IMR-90 (cell line): ENCODE data around the gene SH3GL2. TPM values are rescaled to one million over a fixed set of nuclear protein-coding genes. Genes with fewer than 3 reads are reported as not detected.

Source experiments
- ATAC-seq: fragments of 200-7000 bp; cut with Tn5 transposase; 2 replicates; pipeline ENCODE4 v1.9.1; 2020; ENCODE audit warnings: low read depth, mild to moderate bottlenecking, moderate library complexity
- BruUV-seq: library from RNA; stranded (reverse); fragments of 400-500 nt; replicated peaks from 2 replicates; lab custom pipeline; 2021; lab: Mats Ljungman, UMichigan
- CTCF ChIA-PET: fragments of 300-600 bp; formaldehyde crosslinking; extraction: SDS; loops from one replicate; lab custom pipeline; 2021; ENCODE audit warnings: antibody characterized with exemption; lab: Yijun Ruan, JAX
- POLR2A ChIA-PET: fragments of 300-600 bp; sonication (Branson Sonifier 250); formaldehyde crosslinking; loops from one replicate; lab custom pipeline; 2022; ENCODE audit warnings: antibody characterized with exemption; ENCODE audit not compliant: unreplicated experiment; lab: Charles Lee
- DNase-seq: peaks from one replicate; pipeline ENCODE4 v3.0.0; 2013
- H2AFZ ChIP-seq: replicated peaks from 2 replicates; pipeline ENCODE3; 2013; ENCODE audit warnings: low read length, mild to moderate bottlenecking; ENCODE audit not compliant: poor library complexity
- H2AK5ac ChIP-seq: 2 replicates; pipeline ENCODE4 v1.6.1; 2013; ENCODE audit warnings: low read depth, low read length, inconsistent platforms
- H2AK9ac ChIP-seq: replicated peaks from 2 replicates; pipeline ENCODE3; 2013; ENCODE audit warnings: mild to moderate bottlenecking, low read depth, low read length, moderate library complexity; ENCODE audit not compliant: poor library complexity
- H2BK120ac ChIP-seq: 2 replicates; pipeline ENCODE4 v1.6.1; 2013; ENCODE audit warnings: low read depth, low read length, inconsistent platforms
- H2BK15ac ChIP-seq: 3 replicates; pipeline ENCODE4 v1.6.1; 2013; ENCODE audit warnings: low read depth, low read length, inconsistent platforms
- H2BK20ac ChIP-seq: 2 replicates; pipeline ENCODE4 v1.6.1; 2013; ENCODE audit warnings: low read depth, mild to moderate bottlenecking, inconsistent platforms, low read length, moderate library complexity
- H2BK5ac ChIP-seq: 2 replicates; pipeline ENCODE4 v1.6.1; 2013; ENCODE audit warnings: mild to moderate bottlenecking, low read depth, low read length, inconsistent platforms; ENCODE audit not compliant: poor library complexity, severe bottlenecking
- H3K14ac ChIP-seq: replicated peaks from 2 replicates; pipeline ENCODE4 v1.6.1; 2013; ENCODE audit warnings: low read depth, low read length, inconsistent platforms
- H3K18ac ChIP-seq: 2 replicates; pipeline ENCODE4 v1.6.1; 2013; ENCODE audit warnings: low read depth, low read length, control low read depth
- H3K23ac ChIP-seq: 2 replicates; pipeline ENCODE4 v1.6.1; 2013; ENCODE audit warnings: low read depth, low read length, inconsistent platforms
- H3K27ac ChIP-seq: 2 replicates; pipeline ENCODE4 v1.5.1; 2013; ENCODE audit warnings: mild to moderate bottlenecking, control low read depth, low read length; ENCODE audit not compliant: insufficient read depth
- H3K27me3 ChIP-seq: 2 replicates; pipeline ENCODE4 v1.6.1; 2013; ENCODE audit warnings: low read length; ENCODE audit not compliant: control insufficient read depth, insufficient read depth
- H3K36me3 ChIP-seq: 2 replicates; pipeline ENCODE4 v1.6.1; 2013; ENCODE audit warnings: low read length, mixed read lengths; ENCODE audit not compliant: control insufficient read depth, insufficient read depth
- H3K4ac ChIP-seq: 2 replicates; pipeline ENCODE4 v1.6.1; 2013; ENCODE audit warnings: low read depth, low read length, inconsistent platforms
- H3K4me1 ChIP-seq: 2 replicates; pipeline ENCODE4 v1.6.1; 2013; ENCODE audit warnings: low read length, mixed read lengths; ENCODE audit not compliant: control insufficient read depth, insufficient read depth
- H3K4me2 ChIP-seq: 2 replicates; pipeline ENCODE4 v1.6.1; 2013; ENCODE audit warnings: low read depth, mild to moderate bottlenecking, control low read depth, low read length, moderate library complexity
- H3K4me3 ChIP-seq: 2 replicates; pipeline ENCODE4 v1.5.1; 2013; ENCODE audit warnings: low read depth, mild to moderate bottlenecking, control low read depth, low read length, moderate library complexity; ENCODE audit not compliant: insufficient read depth
- H3K56ac ChIP-seq: 2 replicates; pipeline ENCODE4 v1.6.1; 2013; ENCODE audit warnings: low read length, inconsistent platforms; ENCODE audit not compliant: insufficient read depth; ENCODE audit errors: extremely low read depth
- H3K79me1 ChIP-seq, 2 experiments: 2 replicates each; pipeline ENCODE4 v1.6.1; 2013; ENCODE audit warnings: low read length in 2 of 2, inconsistent platforms in 1 of 2, low read depth in 1 of 2
- H3K9ac ChIP-seq: 2 replicates; pipeline ENCODE4 v1.6.1; 2013; ENCODE audit warnings: low read depth, low read length, control low read depth
- H3K9me1 ChIP-seq: 2 replicates; pipeline ENCODE4 v1.6.1; 2013; ENCODE audit warnings: low read length, inconsistent platforms; ENCODE audit not compliant: insufficient read depth
- H3K9me3 ChIP-seq: 2 replicates; pipeline ENCODE4 v1.6.1; 2013; ENCODE audit warnings: low read length; ENCODE audit not compliant: control insufficient read depth, insufficient read depth
- H4K20me1 ChIP-seq: 2 replicates; pipeline ENCODE4 v1.6.1; 2013; ENCODE audit warnings: low read length, inconsistent platforms; ENCODE audit not compliant: insufficient read depth
- H4K5ac ChIP-seq: 2 replicates; pipeline ENCODE4 v1.6.1; 2013; ENCODE audit warnings: mild to moderate bottlenecking, low read depth, low read length, control low read depth
- H4K8ac ChIP-seq, 2 experiments: 2 replicates each; pipeline ENCODE4 v1.6.1; 2013; ENCODE audit warnings: low read depth in 2 of 2, low read length in 2 of 2, control low read depth in 1 of 2, inconsistent platforms in 1 of 2
- H4K91ac ChIP-seq: 2 replicates; pipeline ENCODE4 v1.6.1; 2013; ENCODE audit warnings: low read depth, low read length, inconsistent platforms; ENCODE audit not compliant: insufficient read depth
- CHD1 ChIP-seq: IDR thresholded peaks from 2 replicates; pipeline ENCODE4 v1.6.1; 2012; ENCODE audit warnings: low read depth, low read length, improper control_type of control experiment
- CTCF ChIP-seq: conservative IDR thresholded peaks from 2 replicates; pipeline ENCODE4 v1.5.1; 2012; ENCODE audit warnings: mild to moderate bottlenecking, low read depth, low read length, improper control_type of control experiment
- ELK1 ChIP-seq: fragments of 150-350 bp; IDR thresholded peaks from 2 replicates; pipeline ENCODE4 v1.6.1; 2016; ENCODE audit warnings: low read depth, mild to moderate bottlenecking, low read length, moderate library complexity, borderline replicate concordance
- FOS ChIP-seq: fragments of 150-350 bp; IDR thresholded peaks from 2 replicates; pipeline ENCODE4 v1.6.1; 2016; ENCODE audit warnings: low read depth, low read length
- MAFK ChIP-seq: IDR thresholded peaks from 2 replicates; pipeline ENCODE4 v1.6.1; 2012; ENCODE audit warnings: low read depth, low read length, improper control_type of control experiment
- MAZ ChIP-seq: IDR thresholded peaks from 2 replicates; pipeline ENCODE4 v1.6.1; 2012; ENCODE audit warnings: low read depth, mild to moderate bottlenecking, low read length, improper control_type of control experiment, moderate library complexity, borderline replicate concordance
- MXI1 ChIP-seq: IDR thresholded peaks from 2 replicates; pipeline ENCODE4 v1.6.1; 2012; ENCODE audit warnings: low read depth, mild to moderate bottlenecking, low read length, moderate library complexity, borderline replicate concordance
- NFE2L2 ChIP-seq: fragments of 150-350 bp; IDR thresholded peaks from 2 replicates; pipeline ENCODE4 v1.6.1; 2016; ENCODE audit warnings: low read depth, mild to moderate bottlenecking, low read length
- RAD21 ChIP-seq: IDR thresholded peaks from 2 replicates; pipeline ENCODE4 v1.6.1; 2012; ENCODE audit warnings: low read length, improper control_type of control experiment
- RCOR1 ChIP-seq: IDR thresholded peaks from 2 replicates; pipeline ENCODE4 v1.6.1; 2012; ENCODE audit warnings: mild to moderate bottlenecking, low read length, improper control_type of control experiment; ENCODE audit not compliant: insufficient replicate concordance
- RFX5 ChIP-seq: IDR thresholded peaks from 2 replicates; pipeline ENCODE4 v1.8.0; 2012; ENCODE audit warnings: low read depth, mild to moderate bottlenecking, low read length, moderate library complexity
- SMC3 ChIP-seq: fragments of 150-350 bp; IDR thresholded peaks from 2 replicates; pipeline ENCODE4 v1.6.1; 2016; ENCODE audit warnings: low read depth, mild to moderate bottlenecking, antibody characterized with exemption, low read length, moderate library complexity
- USF2 ChIP-seq: fragments of 150-350 bp; IDR thresholded peaks from 2 replicates; pipeline ENCODE4 v1.6.1; 2017; ENCODE audit warnings: mild to moderate bottlenecking, antibody characterized with exemption, low read length, low read depth
- WGBS, 2 experiments: methylation state at CpG; one replicate each; pipeline versions ENCODE4 v1.1.5 to v1.1.7; 2013; ENCODE audit warnings: missing lambda C conversion rate in 2 of 2; ENCODE audit not compliant: insufficient read length in 1 of 2; ENCODE audit errors: extremely low coverage in 2 of 2; 5-methylcytosine and 5-hydroxymethylcytosine counted together
- dilution Hi-C: fragments of 300-500 bp; cut with HindIII; formaldehyde crosslinking; loops from one replicate; pipeline ENCODE4 v1.14.3; 2018; ENCODE audit warnings: low sequenced_read_pairs; ENCODE audit not compliant: unreplicated experiment
- in situ Hi-C: fragments of 300-500 bp; cut with MboI; formaldehyde crosslinking; loops from 3 replicates; pipeline ENCODE4 v1.14.3; 2019; ENCODE audit warnings: low sequenced_read_pairs, inconsistent platforms, mixed read lengths
- intact Hi-C: fragments of 100-400 bp; cut with micrococcal nuclease; formaldehyde crosslinking; loops from 2 replicates; pipeline ENCODE4 v1.10.0; 2022
- polyA plus RNA-seq, 3 experiments: library from polyadenylated mRNA; depleted of rRNA; stranded (reverse); fragments of >200 nt; gene quantifications; 2 replicates each; pipeline ENCODE4 v1.2.3, GENCODE V29; 2012; ENCODE audit warnings: low replicate concordance in 1 of 3
- total RNA-seq: library from RNA; depleted of rRNA; stranded (reverse); fragments of >200 nt; gene quantifications from 2 replicates; pipeline ENCODE4 v1.2.3, GENCODE V29; 2012

Gene SH3GL2
- total and polyA plus RNA-seq, 2 of the 4 experiments (the other 2 are of a cell fraction) = under 0.01 to 0.05 TPM

- no peak overlapping the region for H2BK5ac ChIP-seq
- peak; percentile 12 for DNase-seq
- H3K18ac ChIP-seq = no peak overlapping the region
- H3K27me3 ChIP-seq = no peaks in the 10 kb centered on the region
- dilution Hi-C loops = no loop called here
- TF ChIP-seq RAD21 (no peak), USF2 (no peak), CTCF (no peak), MAZ (no peak), ELK1 (no peak), RCOR1 (no peak), NFE2L2 (no peak), SMC3 (no peak), CHD1 (no peak), RFX5 (no peak), MXI1 (no peak), MAFK (no peak), FOS (no peak)
- no peaks in the 10 kb centered on the region for H4K20me1 ChIP-seq
- H4K8ac ChIP-seq = no peak overlapping the region
- intact Hi-C loops = no loop called here
- H3K56ac ChIP-seq = no peak overlapping the region
- ATAC-seq = no peak
- no peak overlapping the region for H3K4me3 ChIP-seq
- in situ Hi-C loops = no loop called here
- H3K9ac ChIP-seq = no peak overlapping the region
- no peak overlapping the region for H3K14ac ChIP-seq
- H3K4me2 ChIP-seq = no peak overlapping the region
- no CpG with 5 or more reads among the region's 3 CpGs for WGBS, 2 experiments
- no peak overlapping the region for H2BK120ac ChIP-seq
- POLR2A ChIA-PET = no interaction called here
- no peaks in the 10 kb centered on the region for H3K9me1 ChIP-seq
- H2AFZ ChIP-seq = no peak overlapping the region
- H3K4ac ChIP-seq = no peak overlapping the region
- no peak overlapping the region for H2BK15ac ChIP-seq
- no peak overlapping the region for H2AK5ac ChIP-seq
- H3K79me1 ChIP-seq = no peaks in the 10 kb centered on the region
- no peak overlapping the region for H4K91ac ChIP-seq
- H4K5ac ChIP-seq = no peak overlapping the region
- no peak overlapping the region for H3K27ac ChIP-seq
- no peak overlapping the region for H2AK9ac ChIP-seq
- no peak overlapping the region for H2BK20ac ChIP-seq
- no peaks in the 10 kb centered on the region for H3K9me3 ChIP-seq
- H3K36me3 ChIP-seq = no peaks in the 10 kb centered on the region
- CTCF ChIA-PET = interaction anchor here (0.6 kb wide), 1 partner anchor 1284 kb away, joined by 5 read pairs; no protein-coding TSS in a partner anchor
- no peaks in the 10 kb centered on the region for H3K4me1 ChIP-seq
- H3K23ac ChIP-seq = no peak overlapping the region
- BruUV-seq = no TSS peak
Observed at GRCh38 chr9:17744786-17745185, 165.9 kb downstream of the SH3GL2 start.
